DMS153 treated with DMSO at 0.1 percent for 48 hours (cell line): ENCODE results near the gene RRAS2.

Experiments used
- DNase-seq: peaks from one replicate; lab custom pipeline; 2025; ENCODE audit not compliant: unreplicated experiment; lab: John Stamatoyannopoulos, UW

The RRAS2 gene

GRCh38 chr11:14340721-14341120 is 18.3 kb downstream of the RRAS2 start:
- no peak for DNase-seq

- no peak for DNase-seq
These were observed 19.6 kb downstream of the RRAS2 start for GRCh38 chr11:14339356-14339755.

- no peak for DNase-seq
These were observed 22.2 kb downstream of the RRAS2 start for GRCh38 chr11:14336507-14337503.

- DNase-seq: no peak
These were observed 23.3 kb downstream of the RRAS2 start for GRCh38 chr11:14335712-14336111.

GRCh38 chr11:14334893-14335292 is 24.1 kb downstream of the RRAS2 start:
- no peak for DNase-seq

GRCh38 chr11:14334192-14334591 is 24.8 kb downstream of the RRAS2 start:
- no peak for DNase-seq

- DNase-seq: no peak
These were observed 27.4 kb downstream of the RRAS2 start for GRCh38 chr11:14331476-14332136.

GRCh38 chr11:14330881-14331280 is 28.1 kb downstream of the RRAS2 start:
- no peak for DNase-seq

GRCh38 chr11:14329702-14330101 is 29.3 kb downstream of the RRAS2 start:
- DNase-seq: no peak

GRCh38 chr11:14327116-14327515 is 31.9 kb downstream of the RRAS2 start:
- DNase-seq: no peak

GRCh38 chr11:14323118-14323676 is 35.8 kb downstream of the RRAS2 start:
- DNase-seq: no peak

GRCh38 chr11:14322510-14322909 is 36.5 kb downstream of the RRAS2 start:
- no peak for DNase-seq

GRCh38 chr11:14320020-14320419 is 39.0 kb downstream of the RRAS2 start:
- DNase-seq: no peak

- no peak for DNase-seq
These were observed 40.4 kb downstream of the RRAS2 start for GRCh38 chr11:14318581-14318981.

GRCh38 chr11:14317659-14318325 is 41.2 kb downstream of the RRAS2 start:
- DNase-seq: no peak

GRCh38 chr11:14315130-14315529 is 43.9 kb downstream of the RRAS2 start:
- DNase-seq: no peak

GRCh38 chr11:14314127-14314526 is 44.9 kb downstream of the RRAS2 start:
- DNase-seq: no peak

GRCh38 chr11:14312736-14313438 is 46.1 kb downstream of the RRAS2 start:
- DNase-seq: no peak

GRCh38 chr11:14310679-14311078 is 48.3 kb downstream of the RRAS2 start:
- DNase-seq: no peak

GRCh38 chr11:14309425-14310192 is 49.4 kb downstream of the RRAS2 start:
- DNase-seq: no peak
